GM21529 (cell line): ENCODE measurements around the gene ZNF396.

Source experiments
- ATAC-seq: cut with Tn5 transposase; IDR thresholded peaks from one replicate; pipeline ENCODE4 v1.9.1; 2021; ENCODE audit not compliant: unreplicated experiment

ZNF396 gene

GRCh38 chr18:35343488-35343935 is 33.6 kb downstream of the ZNF396 start:
- no peak for ATAC-seq

- ATAC-seq = no peak
Measured at GRCh38 chr18:35337286-35337685, 39.9 kb downstream of the ZNF396 start.

- ATAC-seq = no peak
Measured at GRCh38 chr18:35335866-35336265, 41.3 kb downstream of the ZNF396 start.

- ATAC-seq = no peak
Measured at GRCh38 chr18:35334821-35335220, 42.3 kb downstream of the ZNF396 start.

- ATAC-seq = no peak
Measured at GRCh38 chr18:35334212-35334611, 42.9 kb downstream of the ZNF396 start.

- ATAC-seq = no peak
Measured at GRCh38 chr18:35331367-35332087, 45.6 kb downstream of the ZNF396 start.

GRCh38 chr18:35328868-35329267 is 48.3 kb downstream of the ZNF396 start:
- ATAC-seq = no peak

- no peak for ATAC-seq
Measured at GRCh38 chr18:35326695-35327387, 50.3 kb downstream of the ZNF396 start.

GRCh38 chr18:35324926-35325655 is 52.0 kb downstream of the ZNF396 start:
- no peak for ATAC-seq

GRCh38 chr18:35322486-35323458 is 54.4 kb downstream of the ZNF396 start:
- no peak for ATAC-seq
